A673 (cell line): ENCODE results near the gene GMDS.

Experiments used
- CTCF ChIP-seq: fragments of 300-800, 200-600 bp; sonication (generic); conservative IDR thresholded peaks from 2 replicates; pipeline ENCODE4 v1.5.1; 2017; ENCODE audit warnings: low read depth, mild to moderate bottlenecking, antibody characterized with exemption, low read length, moderate library complexity, mixed read lengths
- EZH2 ChIP-seq: fragments of 200-600 bp; sonication (generic); IDR thresholded peaks from 2 replicates; pipeline ENCODE4 v1.6.1; 2017; ENCODE audit warnings: borderline replicate concordance, low read depth, mild to moderate bottlenecking, mixed read lengths, antibody characterized with exemption, low read length; ENCODE audit not compliant: poor library complexity, severe bottlenecking

GRCh38 chr6:2218866-2219265 lies 26.5 kb downstream of the GMDS start:
- TF ChIP-seq EZH2 (no peak), CTCF (no peak)
